ENCODE data around the gene ATXN10. TPM values are rescaled to one million over a fixed set of nuclear protein-coding genes. Genes with fewer than 3 reads are reported as not detected.

The ATXN10 gene
- total and polyA plus RNA-seq, 2 of the 8 experiments (the other 6 are each of a cell fraction or from before 2014, with no cell fraction given) = 134 to 210 TPM

DNA sequence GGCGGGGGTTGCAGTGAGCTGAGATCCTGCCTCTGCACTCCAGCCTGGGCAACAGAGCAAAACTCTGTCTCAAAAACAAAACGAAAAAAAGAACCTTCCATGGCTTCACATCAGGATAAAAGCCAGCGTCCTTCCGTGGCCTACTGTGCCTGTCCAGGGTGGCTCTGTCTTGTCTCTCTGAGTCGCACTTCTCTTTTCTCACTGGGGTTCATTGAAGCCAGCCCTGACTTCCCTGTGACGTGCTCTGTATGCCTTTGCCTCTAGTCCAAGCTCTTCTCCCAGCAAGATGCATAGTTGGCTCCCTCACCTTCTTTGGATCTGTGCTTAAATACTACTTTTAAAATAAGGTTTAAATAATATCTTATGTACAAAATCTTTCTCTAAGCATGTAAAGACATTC is 11.6 kb downstream of the ATXN10 start:
- FAIRE-seq (no peak), DNase-seq (ENCODE audit: low read depth in 1 of 2, low spot score in 2 of 2) (no peak)
- Histone ChIP-seq H3K9me3 (ENCODE audit: insufficient read depth in 2 of 2, low read depth in 1 of 2, low read length in 1 of 2) (no peaks in the 10 kb centered on the region), H2BK120ac (replicated peaks; ENCODE audit: low read depth, low read length) (no peak overlapping the region), H3K56ac (replicated peaks; ENCODE audit: insufficient read length, low read depth, low read length) (no peak overlapping the region), H3K23ac (ENCODE audit: insufficient read length) (no peak overlapping the region), H3K14ac (ENCODE audit: insufficient read length) (no peak overlapping the region), H2AFZ (ENCODE audit: low read length) (no peak overlapping the region), H3K4ac (replicated peaks; ENCODE audit: insufficient read length, low read depth, low read length) (no peak overlapping the region), H3K18ac (ENCODE audit: extremely low read depth, low read length) (no peak overlapping the region), H2BK20ac (ENCODE audit: low read length) (no peak overlapping the region), H3K79me1 (ENCODE audit: low read depth, low read length) (peaks cover 10% of the 10 kb centered on the region), H3K79me2 (ENCODE audit: control insufficient read depth in 1 of 2, insufficient read depth in 2 of 2, low read length in 2 of 2) (peaks cover 15 to 95% of the 10 kb centered on the region in 2 experiments), H3K27ac (ENCODE audit: low read depth, low read length) (no peak overlapping the region), H3K4me3 (ENCODE audit: extremely low read depth in 1 of 4, insufficient read depth in 2 of 4, low read depth in 3 of 4, low read length in 4 of 4) (no peak overlapping the region), H3K36me3 (ENCODE audit: control insufficient read depth in 2 of 4, insufficient read depth in 4 of 4, low read length in 3 of 4) (no peaks in the 10 kb centered on the region), H3K4me2 (ENCODE audit: insufficient read depth in 1 of 2, low read depth in 2 of 2, low read length in 2 of 2) (no peak overlapping the region), H3K27me3 (replicated peaks in 1 of 4; ENCODE audit: control insufficient read depth in 3 of 4, extremely low read depth in 1 of 4, insufficient read depth in 3 of 4, low read length in 3 of 4) (no peaks in the 10 kb centered on the region), H3K23me2 (ENCODE audit: low read depth, low read length) (no peaks in the 10 kb centered on the region), H4K5ac (ENCODE audit: insufficient read length, low read depth, low read length) (no peak overlapping the region), H3K4me1 (replicated peaks in 1 of 4; ENCODE audit: control insufficient read depth in 3 of 4, insufficient read depth in 4 of 4, low read length in 3 of 4) (peaks cover 0 to 13% (median 2%) of the 10 kb centered on the region in 4 experiments; a peak in 3 of 7 replicates), H2BK15ac (ENCODE audit: low read length) (no peak overlapping the region), H2BK5ac (ENCODE audit: low read depth, low read length) (no peak overlapping the region), H4K91ac (replicated peaks; ENCODE audit: insufficient read length, low read length) (no peak overlapping the region), H4K8ac (ENCODE audit: extremely low read depth, insufficient read depth, low read length) (no peak overlapping the region), H2AK5ac (ENCODE audit: low read depth, low read length) (no peak overlapping the region), H3K9ac (replicated peaks in 1 of 4; ENCODE audit: extremely low read depth in 1 of 4, low read depth in 3 of 4, low read length in 3 of 4) (no peak overlapping the region), H2BK12ac (ENCODE audit: low read depth, low read length) (no peak overlapping the region), H4K20me1 (replicated peaks in 1 of 2; ENCODE audit: control insufficient read depth in 1 of 2, insufficient read depth in 2 of 2, low read length in 2 of 2) (peaks cover 24 to 28% of the 10 kb centered on the region in 2 experiments)
- WGBS, 2 experiments (ENCODE audit: extremely low coverage in 1 of 2, insufficient coverage in 1 of 2, insufficient read length in 1 of 2, insufficient replicate concordance in 2 of 2, low coverage in 1 of 2, low lambda C conversion rate in 2 of 2, missing lambda C conversion rate in 1 of 2) = 88% methylated on average over 6 of the region's 6 CpGs; no CpG with 5 or more reads in 1 of the 2 experiments
- CTCF ChIA-PET (ENCODE audit: partially characterized antibody) = interaction anchor here (0.6 to 1.3 kb wide), 2 partner anchors 36 to 287 kb away, joined by 3 read pairs; no protein-coding TSS in a partner anchor
- no peak for TF ChIP-seq CTBP2 (IDR thresholded peaks at IDR 0.05; ENCODE audit: borderline replicate concordance, insufficient read depth, insufficient read length, low read length)
- TF ChIP-seq TBP (IDR thresholded peaks at IDR 0.05; ENCODE audit: low read depth, low read length) = no peak
- TF ChIP-seq GTF2F1 (IDR thresholded peaks at IDR 0.05; ENCODE audit: borderline replicate concordance, low read depth, low read length) = no peak
- no peak for TF ChIP-seq SAP30 (IDR thresholded peaks at IDR 0.05; ENCODE audit: insufficient read depth, insufficient replicate concordance, low read length)
- TF ChIP-seq BCL11A (IDR thresholded peaks at IDR 0.05; ENCODE audit: low read depth in 2 of 2, low read length in 2 of 2) = no peak
- no peak for TF ChIP-seq FOSL1 (IDR thresholded peaks at IDR 0.05; ENCODE audit: insufficient read depth, low read depth, low read length)
- TF ChIP-seq GABPA (IDR thresholded peaks at IDR 0.05; ENCODE audit: borderline replicate concordance, insufficient read depth, low read length) = no peak
- TF ChIP-seq BACH1 (IDR thresholded peaks at IDR 0.05; ENCODE audit: low read length) = no peak
- POLR2A ChIA-PET (ENCODE audit: partially characterized antibody) = interaction anchor here (0.8 to 1.5 kb wide), 2 partner anchors 9 to 20 kb away, joined by 3 read pairs; no protein-coding TSS in a partner anchor

Measured in H1 (cell line).